ENCODE results near the gene PLCH1. TPM values are rescaled to one million over a fixed set of nuclear protein-coding genes. Genes with fewer than 3 reads are reported as not detected.
A peak's percentile ranks its signal among the peaks of the same experiment; 100 is the strongest.

Gene PLCH1
- total RNA-seq, 1 experiment from 2014 or later = 4.1 TPM

GRCh38 chr3:155670335-155670734 lies 74.5 kb downstream of the PLCH1 start:
- intact Hi-C loops (cut with micrococcal nuclease) = no loop called here
- ChIA-PET POLR2A (ENCODE audit: unreplicated experiment) (no interaction called here), CTCF (no interaction called here)
- no peaks in the 10 kb centered on the region for H3K36me3 ChIP-seq (ENCODE audit: low read depth, low read length)
- TF ChIP-seq EZH2 (IDR thresholded peaks at IDR 0.05; ENCODE audit: low read length, unreplicated experiment) (no peak), EZH2phosphoT487 (IDR thresholded peaks at IDR 0.05; ENCODE audit: borderline replicate concordance, low read length) (no peak), CTCF (conservative IDR thresholded peaks at IDR 0.05; ENCODE audit: low read depth, low read length) (no peak)
- H3K27ac ChIP-seq (ENCODE audit: low read length) = no peak overlapping the region
- peaks cover 2% of the 10 kb centered on the region for H3K4me1 ChIP-seq (ENCODE audit: insufficient read depth, low read length)
- no TSS peak for BruUV-seq (replicated peaks)
- no peaks in the 10 kb centered on the region for H3K9me3 ChIP-seq (ENCODE audit: low read length)
- no peak overlapping the region for H3K4me2 ChIP-seq (ENCODE audit: low read length)
- H3K27me3 ChIP-seq (ENCODE audit: low read length) = no peaks in the 10 kb centered on the region
- H3K9ac ChIP-seq (ENCODE audit: low read length) = no peak overlapping the region
- DNase-seq (no peak), ATAC-seq (no peak)
- H3K79me2 ChIP-seq (ENCODE audit: low read length) = no peaks in the 10 kb centered on the region
- H3K9me2 ChIP-seq (replicated peaks; ENCODE audit: low read length) = no peaks in the 10 kb centered on the region
- H3K4me3 ChIP-seq (ENCODE audit: low read length) = no peak overlapping the region
- H3F3A ChIP-seq (ENCODE audit: low read length, unreplicated experiment) = no peaks in the 10 kb centered on the region
- no peak overlapping the region for H2AFZ ChIP-seq (ENCODE audit: low read length)
- H4K20me1 ChIP-seq (ENCODE audit: low read length) = no peaks in the 10 kb centered on the region

GRCh38 chr3:155667988-155668387 lies 76.9 kb downstream of the PLCH1 start:
- no TSS peak for BruUV-seq (replicated peaks)
- H3K4me3 ChIP-seq (ENCODE audit: low read length) = no peak overlapping the region
- peaks cover 21% of the 10 kb centered on the region for H3K4me1 ChIP-seq (ENCODE audit: insufficient read depth, low read length)
- no peak overlapping the region for H3K27ac ChIP-seq (ENCODE audit: low read length)
- H3K9ac ChIP-seq (ENCODE audit: low read length) = no peak overlapping the region
- TF ChIP-seq EZH2 (IDR thresholded peaks at IDR 0.05; ENCODE audit: low read length, unreplicated experiment) (no peak), EZH2phosphoT487 (IDR thresholded peaks at IDR 0.05; ENCODE audit: borderline replicate concordance, low read length) (no peak), CTCF (conservative IDR thresholded peaks at IDR 0.05; ENCODE audit: low read depth, low read length) (no peak)
- H3K9me3 ChIP-seq (ENCODE audit: low read length) = no peaks in the 10 kb centered on the region
- no peaks in the 10 kb centered on the region for H4K20me1 ChIP-seq (ENCODE audit: low read length)
- POLR2A ChIA-PET (ENCODE audit: unreplicated experiment) = no interaction called here
- no peaks in the 10 kb centered on the region for H3K79me2 ChIP-seq (ENCODE audit: low read length)
- H3F3A ChIP-seq (ENCODE audit: low read length, unreplicated experiment) = no peaks in the 10 kb centered on the region
- no peak overlapping the region for H3K4me2 ChIP-seq (ENCODE audit: low read length)
- no peaks in the 10 kb centered on the region for H3K9me2 ChIP-seq (replicated peaks; ENCODE audit: low read length)
- intact Hi-C loops (cut with micrococcal nuclease) = no loop called here
- CTCF ChIA-PET = no interaction called here
- no peak overlapping the region for H2AFZ ChIP-seq (ENCODE audit: low read length)
- no peak for DNase-seq
- H3K27me3 ChIP-seq (ENCODE audit: low read length) = no peaks in the 10 kb centered on the region
- ATAC-seq = no peak
- H3K36me3 ChIP-seq (ENCODE audit: low read depth, low read length) = no peaks in the 10 kb centered on the region

GRCh38 chr3:155664925-155665695 lies 79.8 kb downstream of the PLCH1 start:
- H3K36me3 ChIP-seq (ENCODE audit: low read depth, low read length) = no peaks in the 10 kb centered on the region
- POLR2A ChIA-PET (ENCODE audit: unreplicated experiment) = interaction anchor here (0.6 kb wide), 1 partner anchor 44 kb away, joined by 5 read pairs; no protein-coding TSS in a partner anchor
- ATAC-seq (peak; percentile 90), DNase-seq (peak; percentile 88)
- no peaks in the 10 kb centered on the region for H3K9me2 ChIP-seq (replicated peaks; ENCODE audit: low read length)
- TF ChIP-seq CTCF (conservative IDR thresholded peaks at IDR 0.05; ENCODE audit: low read depth, low read length) = no peak
- TF ChIP-seq EZH2phosphoT487 (IDR thresholded peaks at IDR 0.05; ENCODE audit: borderline replicate concordance, low read length) = no peak
- no peak for TF ChIP-seq EZH2 (IDR thresholded peaks at IDR 0.05; ENCODE audit: low read length, unreplicated experiment)
- H3K9me3 ChIP-seq (ENCODE audit: low read length) = no peaks in the 10 kb centered on the region
- no TSS peak for BruUV-seq (replicated peaks)
- no peaks in the 10 kb centered on the region for H3K27me3 ChIP-seq (ENCODE audit: low read length)
- peaks cover 27% of the 10 kb centered on the region for H3K4me1 ChIP-seq (ENCODE audit: insufficient read depth, low read length)
- H3K4me3 ChIP-seq (ENCODE audit: low read length) = peak overlapping the region; percentile 20; the same call in 1 of the 2 replicates
- intact Hi-C loops (cut with micrococcal nuclease) = loop anchor here (1.0 kb wide), 1 partner anchor 61 kb away; no protein-coding TSS in a partner anchor
- H3F3A ChIP-seq (ENCODE audit: low read length, unreplicated experiment) = no peaks in the 10 kb centered on the region
- H3K9ac ChIP-seq (ENCODE audit: low read length) = no peak overlapping the region
- no peaks in the 10 kb centered on the region for H3K79me2 ChIP-seq (ENCODE audit: low read length)
- H4K20me1 ChIP-seq (ENCODE audit: low read length) = no peaks in the 10 kb centered on the region
- peak overlapping the region; percentile 0; the same call in 1 of the 2 replicates for H3K27ac ChIP-seq (ENCODE audit: low read length)
- peak overlapping the region; percentile 46 for H3K4me2 ChIP-seq (ENCODE audit: low read length)
- peak overlapping the region; percentile 3; the same call in 1 of the 2 replicates for H2AFZ ChIP-seq (ENCODE audit: low read length)
- CTCF ChIA-PET = interaction anchor here (1.1 kb wide), 1 partner anchor 37 kb away, joined by 3 read pairs; no protein-coding TSS in a partner anchor
